Neuronal stem cell (in vitro differentiated cells): ENCODE data around the gene KLK6.
"Not testable (repeated sequence)": the region's sequence is repeated elsewhere in the genome, so short reads cannot be mapped to it uniquely, and the experiment has no call there.

ENCODE experiments used
- DNase-seq: peaks from one replicate; pipeline ENCODE4 v3.0.0-alpha.2; 2013; ENCODE audit warnings: low spot score
- H2AFZ ChIP-seq: one replicate; pipeline ENCODE4 v1.6.1; 2013; ENCODE audit warnings: mild to moderate bottlenecking, low read length, inconsistent platforms
- H2AK5ac ChIP-seq: 2 replicates; pipeline ENCODE4 v1.6.1; 2013; ENCODE audit warnings: low read depth, mild to moderate bottlenecking, inconsistent platforms, low read length, moderate library complexity, mixed read lengths
- H2BK120ac ChIP-seq: 2 replicates; pipeline ENCODE4 v1.6.1; 2013; ENCODE audit warnings: low read depth, mild to moderate bottlenecking, inconsistent platforms, low read length, moderate library complexity, mixed read lengths
- H2BK12ac ChIP-seq: one replicate; pipeline ENCODE4 v1.6.1; 2013; ENCODE audit warnings: low read length, inconsistent platforms
- H2BK15ac ChIP-seq: 2 replicates; pipeline ENCODE4 v1.6.1; 2013; ENCODE audit warnings: mild to moderate bottlenecking, low read length, inconsistent platforms, mixed read lengths
- H2BK5ac ChIP-seq: one replicate; pipeline ENCODE4 v1.6.1; 2013; ENCODE audit warnings: inconsistent platforms, mild to moderate bottlenecking, low read length, moderate library complexity
- H3K14ac ChIP-seq: one replicate; pipeline ENCODE4 v1.6.1; 2013; ENCODE audit warnings: low read length, inconsistent platforms
- H3K18ac ChIP-seq: 2 replicates; pipeline ENCODE4 v1.6.1; 2013; ENCODE audit warnings: low read length, inconsistent platforms
- H3K23ac ChIP-seq: 2 replicates; pipeline ENCODE4 v1.6.1; 2013; ENCODE audit warnings: low read depth, mild to moderate bottlenecking, mixed read lengths, low read length, inconsistent platforms; ENCODE audit not compliant: poor library complexity
- H3K27ac ChIP-seq: replicated peaks from 3 replicates; pipeline ENCODE4 v1.5.1; 2013; ENCODE audit warnings: low read length, inconsistent platforms
- H3K27me3 ChIP-seq, 3 experiments: 2 replicates each; pipeline ENCODE4 v1.6.1; 2013; ENCODE audit warnings: low read length in 3 of 3, mild to moderate bottlenecking in 2 of 3, inconsistent platforms in 1 of 3, low read depth in 1 of 3, mixed read lengths in 1 of 3, moderate library complexity in 1 of 3; ENCODE audit not compliant: control insufficient read depth in 3 of 3, insufficient read depth in 3 of 3
- H3K36me3 ChIP-seq, 2 donors: replicated peaks in 1 of 2; 2 replicates each; pipeline ENCODE4 v1.6.1; 2013; ENCODE audit warnings: low read length in 2 of 2; ENCODE audit not compliant: control insufficient read depth in 2 of 2, insufficient read depth in 2 of 2
- H3K4ac ChIP-seq: 2 replicates; pipeline ENCODE4 v1.6.1; 2013; ENCODE audit warnings: inconsistent platforms, mild to moderate bottlenecking, low read length, moderate library complexity
- H3K4me1 ChIP-seq, 2 donors: 1 replicate in 1 of 2; 2 replicates in 1 of 2; pipeline ENCODE4 v1.6.1; 2013; ENCODE audit warnings: low read length in 2 of 2, low read depth in 1 of 2; ENCODE audit not compliant: control insufficient read depth in 2 of 2, insufficient read depth in 1 of 2
- H3K4me2 ChIP-seq: one replicate; pipeline ENCODE4 v1.6.1; 2013; ENCODE audit warnings: mild to moderate bottlenecking, low read length, inconsistent platforms; ENCODE audit not compliant: insufficient read depth, poor library complexity, severe bottlenecking
- H3K4me3 ChIP-seq, 2 donors: 2 replicates each; pipeline ENCODE4 v1.5.1; 2013; ENCODE audit warnings: low read length in 2 of 2, mild to moderate bottlenecking in 2 of 2, inconsistent platforms in 1 of 2, moderate library complexity in 1 of 2
- H3K79me1 ChIP-seq: one replicate; pipeline ENCODE4 v1.6.1; 2013; ENCODE audit warnings: low read depth, mild to moderate bottlenecking, inconsistent platforms, low read length, moderate library complexity
- H3K9ac ChIP-seq: one replicate; pipeline ENCODE4 v1.6.1; 2013; ENCODE audit warnings: mild to moderate bottlenecking, low read depth, low read length, inconsistent platforms; ENCODE audit not compliant: poor library complexity
- H3K9me3 ChIP-seq, 2 donors: replicated peaks in 1 of 2; 2 replicates each; pipeline versions ENCODE3 to v1.6.1; 2013; ENCODE audit warnings: low read length in 2 of 2, mild to moderate bottlenecking in 2 of 2, inconsistent platforms in 1 of 2, low read depth in 1 of 2, mixed read lengths in 1 of 2, moderate library complexity in 1 of 2; ENCODE audit not compliant: control insufficient read depth in 2 of 2, insufficient read depth in 1 of 2
- H4K8ac ChIP-seq: one replicate; pipeline ENCODE4 v1.6.1; 2013; ENCODE audit warnings: low read depth, mild to moderate bottlenecking, inconsistent platforms, low read length, moderate library complexity
- H4K91ac ChIP-seq: one replicate; pipeline ENCODE4 v1.6.1; 2013; ENCODE audit warnings: low read length, low read depth, mild to moderate bottlenecking, inconsistent platforms; ENCODE audit not compliant: poor library complexity
- WGBS, 2 donors: extraction: QIAGEN DNeasy Blood & Tissue Kit; methylation state at CpG; one replicate each; pipeline ENCODE4 v1.1.7; 2013; ENCODE audit warnings: missing lambda C conversion rate in 2 of 2, mixed read lengths in 1 of 2; ENCODE audit not compliant: insufficient read length in 2 of 2, insufficient replicate concordance in 1 of 2; ENCODE audit errors: extremely low coverage in 2 of 2; 5-methylcytosine and 5-hydroxymethylcytosine counted together

KLK6 gene

GRCh38 chr19:50972795-50973376, 3.5 kb upstream of the KLK6 start:
- H3K4me1 ChIP-seq, result peaks cover 0 to 14% of the 10 kb centered on the region in 2 donors
- H3K27ac ChIP-seq, result no peak overlapping the region
- H3K23ac ChIP-seq, result no peak overlapping the region
- H2BK15ac ChIP-seq, result no peak overlapping the region
- H3K14ac ChIP-seq, result no peak overlapping the region
- H2AK5ac ChIP-seq, result no peak overlapping the region
- no peak overlapping the region for H2BK5ac ChIP-seq
- no peaks in the 10 kb centered on the region for H3K36me3 ChIP-seq
- H3K9ac ChIP-seq, result no peak overlapping the region
- H3K27me3 ChIP-seq, result peaks cover 0 to 2% (median 0%) of the 10 kb centered on the region in 3 experiments
- H3K18ac ChIP-seq, result peak overlapping the region; percentile 45
- no peak overlapping the region for H2BK120ac ChIP-seq
- H2AFZ ChIP-seq, result no peak overlapping the region
- H3K9me3 ChIP-seq, result no peaks in the 10 kb centered on the region
- no peak for DNase-seq
- no peak overlapping the region for H4K8ac ChIP-seq
- no peak overlapping the region for H3K4ac ChIP-seq
- no CpG with 5 or more reads among the region's 9 CpGs for WGBS, 2 donors
- no peak overlapping the region for H4K91ac ChIP-seq
- no peak overlapping the region for H3K4me2 ChIP-seq
- H3K79me1 ChIP-seq, result no peaks in the 10 kb centered on the region
- no peak overlapping the region for H2BK12ac ChIP-seq
- H3K4me3 ChIP-seq, result no peak overlapping the region

- H3K4ac ChIP-seq, H4K91ac ChIP-seq, H2AFZ ChIP-seq, DNase-seq, H3K27ac ChIP-seq, H3K9me3 ChIP-seq, H3K23ac ChIP-seq, H3K79me1 ChIP-seq, H3K9ac ChIP-seq, H2BK120ac ChIP-seq, H2BK12ac ChIP-seq, H3K27me3 ChIP-seq, H3K4me2 ChIP-seq, H3K14ac ChIP-seq, H3K36me3 ChIP-seq, H4K8ac ChIP-seq, H3K4me3 ChIP-seq: not testable (repeated sequence)
- peaks cover 0 to 15% of the 10 kb centered on the region in 2 donors for H3K4me1 ChIP-seq
- H2AK5ac ChIP-seq, result peak overlapping the region; percentile 92
- WGBS, 2 donors, result no CpG with 5 or more reads among the region's 3 CpGs
- peak overlapping the region; percentile 92 for H3K18ac ChIP-seq
- peak overlapping the region; percentile 98 for H2BK15ac ChIP-seq
- peak overlapping the region; percentile 2 for H2BK5ac ChIP-seq
Measured at GRCh38 chr19:50969810-50970209, 419 bp upstream of the KLK6 start.

- peaks cover 0 to 2% (median 0%) of the 10 kb centered on the region in 3 experiments for H3K27me3 ChIP-seq
Measured at GRCh38 chr19:50968716-50969412, 527 bp downstream of the KLK6 start.

GRCh38 chr19:50967929-50968715, 1.3 kb downstream of the KLK6 start:
- Histone ChIP-seq H3K4me2 (no peak overlapping the region), H2BK15ac (no peak overlapping the region), H2AK5ac (no peak overlapping the region), H3K23ac (no peak overlapping the region), H3K18ac (peak overlapping the region; percentile 61), H3K4ac (no peak overlapping the region), H3K4me1 (peaks cover 0 to 15% of the 10 kb centered on the region in 2 donors), H3K27me3 (peaks cover 0 to 2% (median 0%) of the 10 kb centered on the region in 3 experiments), H3K14ac (no peak overlapping the region), H4K8ac (no peak overlapping the region), H2BK12ac (no peak overlapping the region), H2AFZ (no peak overlapping the region), H4K91ac (no peak overlapping the region), H3K9me3 (no peaks in the 10 kb centered on the region), H2BK120ac (no peak overlapping the region), H2BK5ac (no peak overlapping the region), H3K27ac (no peak overlapping the region), H3K9ac (peak overlapping the region; percentile 39), H3K36me3 (no peaks in the 10 kb centered on the region), H3K79me1 (no peaks in the 10 kb centered on the region), H3K4me3 (no peak overlapping the region)
- DNase-seq, result no peak
- 100% methylated on average over 1 of the region's 20 CpGs; no CpG with 5 or more reads in 1 of the 2 donors for WGBS, 2 donors

More at GRCh38 chr19:50968716-50969412, 527 bp downstream of the KLK6 start:
- Histone ChIP-seq H3K9me3 (no peaks in the 10 kb centered on the region), H2BK12ac (peak overlapping the region; percentile 95), H3K27ac (no peak overlapping the region), H3K9ac (peak overlapping the region; percentile 54), H3K14ac (no peak overlapping the region), H2BK15ac (peak overlapping the region; percentile 98), H3K4ac (peak overlapping the region; percentile 61), H2BK5ac (peak overlapping the region; percentile 2), H3K4me3 (no peak overlapping the region), H3K79me1 (no peaks in the 10 kb centered on the region), H2AFZ (peak overlapping the region; percentile 29), H4K8ac (no peak overlapping the region), H3K18ac (peak overlapping the region; percentile 92), H3K4me1 (peaks cover 0 to 15% of the 10 kb centered on the region in 2 donors), H4K91ac (no peak overlapping the region), H2AK5ac (peak overlapping the region; percentile 92), H3K23ac (peak overlapping the region; percentile 77), H2BK120ac (no peak overlapping the region), H3K4me2 (no peak overlapping the region), H3K36me3 (no peaks in the 10 kb centered on the region)
- no CpG with 5 or more reads among the region's 7 CpGs for WGBS, 2 donors
- DNase-seq, result no peak
